ENCODE results near the gene GPR176.

DNA sequence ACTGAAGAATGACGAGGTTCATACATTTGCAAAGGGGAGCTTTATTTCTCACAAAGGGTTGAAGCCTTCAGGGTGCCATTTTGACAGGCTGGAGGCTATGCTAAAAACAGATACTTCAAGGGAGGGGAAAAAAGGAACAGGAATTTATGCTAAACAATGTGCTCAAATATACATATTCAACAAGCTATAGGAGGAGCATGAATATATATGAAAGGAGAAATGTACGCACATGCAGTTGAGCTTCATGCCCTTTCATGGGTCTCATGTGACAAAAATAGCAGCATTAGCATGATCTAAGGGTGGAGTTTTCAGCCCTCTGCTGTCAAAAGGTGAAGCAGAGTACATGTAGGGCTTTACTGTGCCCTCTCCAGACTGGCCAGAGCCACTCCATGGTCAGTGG lies 93.1 kb downstream of the GPR176 start:
- TF ChIP-seq, protein P1, sequence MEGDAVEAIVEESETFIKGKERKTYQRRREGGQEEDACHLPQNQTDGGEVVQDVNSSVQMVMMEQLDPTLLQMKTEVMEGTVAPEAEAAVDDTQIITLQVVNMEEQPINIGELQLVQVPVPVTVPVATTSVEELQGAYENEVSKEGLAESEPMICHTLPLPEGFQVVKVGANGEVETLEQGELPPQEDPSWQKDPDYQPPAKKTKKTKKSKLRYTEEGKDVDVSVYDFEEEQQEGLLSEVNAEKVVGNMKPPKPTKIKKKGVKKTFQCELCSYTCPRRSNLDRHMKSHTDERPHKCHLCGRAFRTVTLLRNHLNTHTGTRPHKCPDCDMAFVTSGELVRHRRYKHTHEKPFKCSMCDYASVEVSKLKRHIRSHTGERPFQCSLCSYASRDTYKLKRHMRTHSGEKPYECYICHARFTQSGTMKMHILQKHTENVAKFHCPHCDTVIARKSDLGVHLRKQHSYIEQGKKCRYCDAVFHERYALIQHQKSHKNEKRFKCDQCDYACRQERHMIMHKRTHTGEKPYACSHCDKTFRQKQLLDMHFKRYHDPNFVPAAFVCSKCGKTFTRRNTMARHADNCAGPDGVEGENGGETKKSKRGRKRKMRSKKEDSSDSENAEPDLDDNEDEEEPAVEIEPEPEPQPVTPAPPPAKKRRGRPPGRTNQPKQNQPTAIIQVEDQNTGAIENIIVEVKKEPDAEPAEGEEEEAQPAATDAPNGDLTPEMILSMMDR (IDR thresholded peaks at IDR 0.05; ENCODE audit: insufficient read depth, low read depth, low read length): no peak
- no peak for TF ChIP-seq EZH2 (IDR thresholded peaks at IDR 0.05; ENCODE audit: insufficient read depth, low read length)

Measured in astrocyte (in vitro differentiated cells and primary cell).